GM12864 (cell line): Measurements from ENCODE around the gene LRRC55.

Experiments
- DNase-seq: peaks from one replicate; pipeline ENCODE4 v3.0.0-alpha.2; 2011; ENCODE audit warnings: low read depth
- H3K4me3 ChIP-seq: 2 replicates; pipeline ENCODE4 v1.5.1; 2011; ENCODE audit warnings: mild to moderate bottlenecking, low read depth, low read length, control low read depth
- TF ChIP-seq, protein P1 (sequence below): IDR thresholded peaks from 2 replicates; pipeline ENCODE4 v1.5.1; 2011; ENCODE audit warnings: low read depth, mild to moderate bottlenecking, moderate library complexity, low read length, control low read depth, inconsistent platforms; ENCODE audit errors: missing control alignments

The LRRC55 gene

DNA sequence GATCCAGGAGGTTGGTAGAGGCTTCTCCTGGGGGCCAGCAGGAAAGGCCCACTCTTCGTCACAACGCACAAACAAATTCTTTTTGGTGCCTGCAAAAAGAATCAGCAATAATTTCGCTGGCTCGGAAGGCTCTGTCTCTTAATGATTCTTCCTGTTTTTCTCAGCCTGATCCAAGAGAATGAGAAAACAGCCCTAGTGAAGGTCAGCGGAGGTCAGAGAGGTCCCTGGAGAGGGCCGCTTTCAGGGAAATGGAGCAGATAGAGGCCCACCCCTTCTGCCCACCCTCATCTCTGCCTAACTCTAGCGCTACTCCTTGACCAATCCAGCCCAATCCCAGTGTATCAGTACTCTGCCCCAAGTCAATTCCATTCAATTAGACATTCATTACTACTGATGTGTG is 19.2 kb downstream of the LRRC55 start:
- TF ChIP-seq, protein P1, sequence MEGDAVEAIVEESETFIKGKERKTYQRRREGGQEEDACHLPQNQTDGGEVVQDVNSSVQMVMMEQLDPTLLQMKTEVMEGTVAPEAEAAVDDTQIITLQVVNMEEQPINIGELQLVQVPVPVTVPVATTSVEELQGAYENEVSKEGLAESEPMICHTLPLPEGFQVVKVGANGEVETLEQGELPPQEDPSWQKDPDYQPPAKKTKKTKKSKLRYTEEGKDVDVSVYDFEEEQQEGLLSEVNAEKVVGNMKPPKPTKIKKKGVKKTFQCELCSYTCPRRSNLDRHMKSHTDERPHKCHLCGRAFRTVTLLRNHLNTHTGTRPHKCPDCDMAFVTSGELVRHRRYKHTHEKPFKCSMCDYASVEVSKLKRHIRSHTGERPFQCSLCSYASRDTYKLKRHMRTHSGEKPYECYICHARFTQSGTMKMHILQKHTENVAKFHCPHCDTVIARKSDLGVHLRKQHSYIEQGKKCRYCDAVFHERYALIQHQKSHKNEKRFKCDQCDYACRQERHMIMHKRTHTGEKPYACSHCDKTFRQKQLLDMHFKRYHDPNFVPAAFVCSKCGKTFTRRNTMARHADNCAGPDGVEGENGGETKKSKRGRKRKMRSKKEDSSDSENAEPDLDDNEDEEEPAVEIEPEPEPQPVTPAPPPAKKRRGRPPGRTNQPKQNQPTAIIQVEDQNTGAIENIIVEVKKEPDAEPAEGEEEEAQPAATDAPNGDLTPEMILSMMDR = no peak
- no peak for DNase-seq
- H3K4me3 ChIP-seq = no peak overlapping the region

DNA sequence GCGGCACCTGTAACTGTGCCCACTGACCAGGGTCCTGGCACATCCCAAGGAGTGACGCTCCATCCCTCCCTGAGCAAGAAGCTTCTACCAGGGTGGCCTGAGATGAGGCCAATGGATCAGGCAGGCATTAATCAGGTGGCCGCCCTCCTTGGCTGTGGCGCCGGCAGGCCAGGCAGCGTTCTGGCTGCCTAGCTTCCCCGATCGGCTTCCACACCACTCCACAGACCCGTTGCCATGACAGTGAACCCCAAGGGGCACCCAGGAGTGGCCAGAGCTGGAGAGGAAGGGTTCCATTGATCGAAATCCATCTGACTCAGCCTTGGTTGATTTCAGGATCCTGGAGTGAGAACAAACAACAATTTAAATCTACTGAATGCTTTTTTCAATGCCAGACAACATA is 20.5 kb downstream of the LRRC55 start:
- no peak overlapping the region for H3K4me3 ChIP-seq
- TF ChIP-seq, protein P1 = no peak
- DNase-seq = no peak

DNA sequence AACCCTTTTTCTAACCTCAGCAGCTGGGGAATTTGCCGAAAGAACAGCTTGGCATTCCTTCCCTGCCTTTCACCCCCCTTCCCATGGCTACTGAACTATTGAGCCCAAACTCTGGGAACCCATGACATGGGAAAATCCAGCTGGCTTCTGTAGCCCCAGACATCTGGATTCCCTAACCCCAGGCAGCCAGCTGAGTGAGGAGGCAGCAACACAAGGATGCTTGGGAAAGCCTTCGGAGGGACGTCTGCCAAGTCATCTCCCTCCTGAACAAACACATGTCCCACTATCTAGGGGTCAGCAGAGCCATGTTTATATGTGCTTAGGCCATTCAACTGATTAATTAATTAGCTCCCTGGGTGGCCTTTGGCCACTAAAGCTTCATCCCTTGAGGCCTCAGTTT is 21.6 kb downstream of the LRRC55 start:
- TF ChIP-seq, protein P1 = no peak
- no peak for DNase-seq

DNA sequence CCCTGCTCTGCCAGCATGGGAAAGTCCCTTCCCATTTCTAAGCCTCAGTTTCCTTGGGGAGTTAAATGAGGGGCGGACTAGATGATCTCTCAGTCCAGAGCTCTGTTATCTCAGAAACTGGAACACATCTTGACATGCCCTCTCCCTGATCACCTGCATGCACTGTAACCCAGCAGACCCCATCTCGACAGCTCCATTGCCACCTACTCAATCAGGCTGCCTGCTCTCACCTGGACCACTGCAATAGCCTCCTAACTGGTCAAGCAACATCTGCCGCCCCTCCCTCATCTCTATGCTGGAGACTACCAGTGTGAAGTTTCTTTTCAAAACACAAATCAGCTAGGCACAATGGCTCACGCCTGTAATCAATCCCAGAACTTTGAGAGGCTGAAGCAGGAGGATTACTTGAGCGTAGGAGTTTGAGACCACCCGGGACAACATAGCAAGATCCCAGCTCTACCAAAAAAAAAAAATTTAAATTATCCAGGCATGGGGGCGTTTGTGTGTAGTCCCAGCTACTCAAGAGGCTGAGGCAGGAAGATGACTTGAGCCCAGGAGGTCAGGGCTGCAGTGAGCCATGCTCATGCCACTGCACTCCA is 22.2 kb downstream of the LRRC55 start:
- TF ChIP-seq, protein P1 = no peak
- no peak for DNase-seq
- H3K4me3 ChIP-seq = no peak overlapping the region

More for the DNA sequence above, 21.6 kb downstream of the LRRC55 start:
- no peak overlapping the region for H3K4me3 ChIP-seq

DNA sequence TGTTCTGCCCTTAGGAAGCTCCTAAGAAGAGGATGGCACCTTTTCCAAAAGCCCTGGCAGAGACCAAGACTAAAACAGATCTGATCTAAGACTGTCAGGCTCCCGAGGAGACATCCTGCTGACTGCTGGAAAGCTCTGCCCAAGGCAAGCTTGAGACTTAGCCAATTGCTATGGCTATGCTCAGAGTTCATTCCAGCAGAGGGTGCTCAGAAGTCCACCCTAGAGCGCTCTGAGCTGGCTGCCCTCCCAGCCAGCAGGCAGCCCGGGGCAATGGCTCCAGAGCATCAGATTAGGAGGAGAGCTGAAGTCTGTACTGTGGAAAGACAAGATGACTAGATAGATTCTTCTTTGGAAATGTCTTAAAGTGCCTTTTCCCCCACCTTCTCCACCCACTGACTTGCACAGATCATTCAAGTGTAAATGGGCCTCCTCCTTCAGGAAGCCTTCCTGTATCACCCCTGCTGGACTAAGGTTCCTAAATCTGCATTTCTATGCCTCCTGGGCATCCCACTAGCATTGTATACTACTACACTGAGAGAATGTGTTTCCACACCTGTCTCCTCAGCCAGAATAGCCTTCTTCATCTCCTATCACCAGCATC is 23.4 kb downstream of the LRRC55 start:
- TF ChIP-seq, protein P1 = no peak
- DNase-seq = no peak
- H3K4me3 ChIP-seq = no peak overlapping the region

DNA sequence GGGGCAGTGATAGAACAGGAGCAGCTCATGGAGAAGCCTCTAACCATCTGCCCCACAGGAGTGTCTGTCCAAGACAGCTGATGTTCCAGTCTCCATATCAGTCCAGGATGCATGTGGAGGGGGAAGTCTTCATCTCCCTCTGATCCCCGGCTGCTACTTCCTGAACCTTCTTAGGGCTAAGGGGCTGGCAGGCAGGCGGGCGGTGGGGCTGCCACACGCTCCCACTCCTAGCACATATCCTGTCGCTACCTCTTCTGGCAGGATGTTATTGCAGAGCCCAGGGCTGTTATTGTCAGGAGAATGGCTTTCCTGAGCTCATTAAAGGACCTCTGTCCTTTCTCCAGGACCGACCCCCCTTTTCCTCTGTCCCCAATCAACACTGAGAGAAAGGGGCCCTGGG is 25.4 kb downstream of the LRRC55 start:
- H3K4me3 ChIP-seq = no peak overlapping the region
- no peak for DNase-seq
- TF ChIP-seq, protein P1 = no peak

DNA sequence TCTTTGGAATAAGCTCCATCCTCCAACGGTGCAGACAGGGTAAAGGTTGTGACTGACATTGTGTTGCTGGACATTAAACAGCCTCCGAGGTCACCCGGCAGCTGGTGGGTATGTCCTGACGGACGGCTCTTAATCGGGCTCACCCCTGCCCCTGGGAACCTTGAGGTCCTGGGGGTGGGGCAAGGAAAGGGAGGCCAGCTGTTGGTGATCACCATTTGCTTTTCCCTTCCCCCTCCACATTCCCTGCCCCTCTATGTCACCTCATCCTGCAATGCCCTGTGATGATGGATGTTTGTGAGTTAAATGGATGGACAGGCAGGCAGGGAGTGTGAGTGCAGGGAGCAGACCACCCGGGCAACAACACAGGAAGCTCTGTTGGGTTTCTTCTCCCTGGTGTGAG is 29.0 kb downstream of the LRRC55 start:
- no peak for DNase-seq
- H3K4me3 ChIP-seq = no peak overlapping the region
- TF ChIP-seq, protein P1 = no peak
